ENCODE results near the gene IKZF5.
A peak's percentile ranks its signal among the peaks of the same experiment; 100 is the strongest.

IKZF5 gene

GRCh38 chr10:123008355-123009104 lies at the start of gene IKZF5, which contains the start of gene ACADSB:
Gene IKZF5 (minus strand): TSS chr10:123008795. CDS start chr10:122998625, 10,170 bp downstream.
Gene ACADSB (plus strand): TSS chr10:123009006. CDS start chr10:123009030, 24 bp downstream.
- peak; percentile 93 for DNase-seq (ENCODE audit: low read depth)

GRCh38 chr10:123057968-123058367 lies 49.4 kb upstream of the IKZF5 start:
- DNase-seq (ENCODE audit: low read depth) = no peak

GRCh38 chr10:123045961-123046731 lies 37.6 kb upstream of the IKZF5 start:
- DNase-seq (ENCODE audit: low read depth) = no peak

DNA sequence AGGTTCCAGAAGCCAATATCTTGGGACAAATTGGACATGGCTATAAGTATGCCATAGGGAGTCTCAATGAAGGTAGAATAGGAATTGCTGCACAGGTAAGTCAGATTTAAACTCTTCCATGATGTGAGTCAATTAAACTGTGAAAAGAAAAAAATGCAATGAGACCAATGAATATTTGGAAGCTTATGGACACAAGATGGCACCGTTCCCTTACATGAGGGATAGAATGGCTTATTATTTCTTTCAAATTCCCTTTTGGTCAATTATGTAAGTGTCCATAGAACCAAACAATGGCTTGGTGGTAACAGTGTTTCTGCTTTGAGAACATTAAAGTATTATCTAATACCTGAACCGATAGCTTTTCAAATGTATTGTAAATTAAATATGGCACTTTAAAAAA lies 35.8 kb upstream of the IKZF5 start:
- no peak for DNase-seq (ENCODE audit: low read depth)

- peak; percentile 9 for DNase-seq (ENCODE audit: low read depth)
Measured at GRCh38 chr10:123043409-123043925, 34.9 kb upstream of the IKZF5 start.

DNA sequence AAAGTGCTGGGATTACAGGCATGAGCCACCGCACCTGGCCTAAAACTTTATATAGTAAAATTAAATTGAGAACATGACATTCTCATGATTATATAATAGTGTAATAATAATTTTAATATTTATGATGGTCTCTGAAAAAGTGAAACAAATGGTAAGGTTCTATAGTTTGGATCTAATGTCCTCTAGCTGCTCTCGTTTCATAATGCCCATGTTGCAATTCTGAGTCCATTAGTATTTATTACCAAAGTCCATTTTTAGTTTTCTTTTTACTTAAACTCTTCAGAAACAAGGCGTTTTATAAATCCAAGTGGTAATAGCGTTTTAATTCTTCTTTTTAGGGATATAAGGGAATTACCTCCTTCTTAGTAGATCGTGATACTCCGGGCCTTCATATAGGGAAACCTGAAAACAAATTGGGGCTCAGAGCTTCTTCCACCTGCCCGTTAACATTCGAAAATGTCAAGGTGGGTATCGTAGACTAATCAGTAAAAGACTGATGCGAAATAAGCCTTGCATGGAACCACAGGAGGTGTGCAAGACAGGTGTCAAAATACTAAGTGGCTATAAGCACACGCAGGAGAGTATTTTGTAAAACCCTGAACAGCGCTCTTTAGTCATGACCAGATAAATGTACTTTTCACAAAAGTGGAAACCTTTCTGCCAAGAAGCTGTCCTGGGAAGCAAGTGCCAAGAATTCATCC lies 34.3 kb upstream of the IKZF5 start:
- no peak for DNase-seq (ENCODE audit: low read depth)

GRCh38 chr10:123039632-123039930 lies 31.0 kb upstream of the IKZF5 start:
- no peak for DNase-seq (ENCODE audit: low read depth)

GRCh38 chr10:123038782-123039631 lies 30.4 kb upstream of the IKZF5 start:
- DNase-seq (ENCODE audit: low read depth) = no peak

DNA sequence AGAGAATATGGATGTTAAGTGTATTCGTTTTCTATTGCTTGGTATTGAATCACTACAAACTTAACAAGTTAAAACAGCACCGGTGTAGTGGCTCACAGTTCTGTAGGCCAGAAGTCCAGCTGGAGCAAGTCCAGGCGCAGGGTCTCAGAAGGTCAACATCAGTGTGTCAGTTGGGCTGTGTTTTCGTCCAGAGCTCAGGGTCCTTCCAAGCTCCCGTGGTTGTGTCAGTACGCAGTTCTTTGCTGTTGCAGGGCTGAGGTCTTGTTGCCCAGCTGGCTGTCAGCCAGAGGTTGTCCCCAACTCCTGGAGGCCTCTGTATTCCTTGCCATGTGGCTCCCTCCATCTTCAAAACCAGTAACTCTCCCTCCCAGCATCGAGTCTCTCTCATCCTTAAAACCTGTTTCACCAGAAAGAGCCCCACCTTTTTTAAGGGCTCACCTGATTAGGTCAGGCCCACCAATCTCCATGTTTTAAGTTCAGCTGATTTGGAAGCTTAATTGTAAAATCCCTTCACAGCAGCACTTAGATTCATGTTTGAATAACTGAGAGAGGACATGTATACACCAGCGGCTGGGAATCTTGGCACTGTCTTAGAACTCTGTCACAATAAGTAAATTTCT lies 27.0 kb upstream of the IKZF5 start:
- no peak for DNase-seq (ENCODE audit: low read depth)

DNA sequence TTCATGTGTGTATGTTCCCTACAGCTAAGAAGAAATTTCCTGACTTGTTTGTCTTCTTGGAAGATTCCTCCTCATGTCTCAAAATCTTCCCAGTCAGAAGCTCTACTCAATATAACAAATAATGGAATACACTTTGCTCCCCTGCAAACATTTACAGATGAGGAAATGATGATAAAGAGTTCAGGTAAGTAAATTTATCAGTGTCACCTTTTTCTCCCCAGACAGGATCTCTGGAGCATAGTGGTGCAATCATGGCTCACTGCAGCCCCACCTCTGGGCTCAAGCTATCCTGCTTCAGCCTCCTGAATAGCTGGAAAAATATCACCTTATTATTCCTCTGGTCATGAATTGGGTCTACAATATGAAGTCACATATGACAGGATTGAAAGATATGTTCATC lies 25.7 kb upstream of the IKZF5 start:
- DNase-seq (ENCODE audit: low read depth) = no peak

GRCh38 chr10:123031124-123031523 lies 22.5 kb upstream of the IKZF5 start:
- no peak for DNase-seq (ENCODE audit: low read depth)

DNA sequence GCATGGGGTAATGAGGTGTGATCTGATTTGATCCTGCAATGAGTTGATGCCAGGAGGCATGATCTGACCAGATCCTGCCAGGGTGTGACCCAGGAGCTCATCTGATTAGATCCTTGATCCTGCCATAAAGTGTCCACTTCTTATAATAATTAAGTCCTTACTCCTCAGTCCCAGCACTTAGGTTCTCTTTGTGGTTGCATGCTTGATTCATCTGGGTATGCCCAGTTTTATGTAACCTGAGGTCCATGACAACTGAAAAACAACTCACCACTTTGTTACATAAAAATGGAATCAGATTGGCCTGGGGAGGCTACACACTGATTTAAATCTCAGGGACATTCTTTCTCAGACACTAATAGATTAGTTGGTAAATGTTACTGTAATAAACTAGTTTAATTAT lies 19.3 kb upstream of the IKZF5 start:
- no peak for DNase-seq (ENCODE audit: low read depth)

DNA sequence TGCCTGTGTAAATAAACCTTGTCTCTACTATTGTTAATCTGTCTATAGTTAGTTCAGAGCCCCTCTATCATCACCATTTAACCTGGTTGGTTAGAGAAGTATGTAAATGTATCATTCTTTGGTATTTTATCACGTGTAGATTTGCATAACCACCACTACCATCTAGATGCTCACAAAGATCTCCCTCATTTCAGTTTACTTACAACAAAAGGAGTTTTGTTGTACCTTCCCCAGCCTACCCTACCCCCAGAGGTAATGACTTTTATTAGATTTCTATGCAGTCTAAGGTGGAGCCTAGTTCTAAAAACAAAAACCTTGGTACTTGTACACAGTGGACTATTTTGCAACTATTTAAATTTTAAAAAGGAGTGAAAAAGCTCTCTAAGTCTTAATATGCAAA lies 17.7 kb upstream of the IKZF5 start:
- DNase-seq (ENCODE audit: low read depth) = no peak

GRCh38 chr10:123024540-123024939 lies 15.9 kb upstream of the IKZF5 start:
- DNase-seq (ENCODE audit: low read depth) = no peak

DNA sequence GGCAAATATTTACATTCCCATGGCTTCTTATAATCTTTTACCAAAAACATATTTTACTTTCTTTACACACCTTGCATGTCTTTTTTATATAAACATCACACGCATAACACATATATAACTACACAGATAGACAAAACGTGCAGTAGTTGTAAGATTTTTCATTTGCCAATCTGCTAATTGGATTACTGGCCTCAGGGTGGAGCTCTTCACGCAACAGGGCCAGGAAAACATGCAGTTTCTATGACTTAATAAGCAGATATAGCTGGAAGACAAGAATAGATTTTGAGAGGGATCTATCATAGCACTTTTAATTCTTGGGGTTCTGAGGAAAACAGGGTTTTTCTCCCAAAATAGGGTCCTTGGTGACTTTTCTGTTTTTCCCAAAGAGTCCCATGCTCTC lies 12.9 kb upstream of the IKZF5 start:
- no peak for DNase-seq (ENCODE audit: low read depth)

GRCh38 chr10:123019941-123020703 lies 11.5 kb upstream of the IKZF5 start:
- no peak for DNase-seq (ENCODE audit: low read depth)

DNA sequence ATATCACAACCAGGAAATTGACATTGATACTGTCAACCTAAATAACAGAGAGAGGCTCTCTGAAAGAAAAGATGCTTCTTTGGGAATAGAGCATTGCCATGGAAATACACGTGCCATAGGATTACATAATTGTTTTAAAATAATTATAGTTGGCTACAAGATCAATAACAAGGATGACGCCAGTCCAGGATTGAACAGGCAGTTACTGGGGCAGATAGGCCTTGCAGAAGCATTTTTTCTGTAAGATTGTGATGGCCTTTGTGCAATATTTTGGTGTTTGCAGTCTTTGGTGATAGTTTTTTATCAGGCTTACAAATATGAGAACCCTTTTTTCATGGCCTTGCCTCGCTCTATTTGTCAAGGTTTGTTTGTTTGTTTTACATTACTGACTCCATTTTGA lies 10.7 kb upstream of the IKZF5 start:
- DNase-seq (ENCODE audit: low read depth) = no peak

- no peak for DNase-seq (ENCODE audit: low read depth)
Measured at GRCh38 chr10:123018531-123018930, 9.9 kb upstream of the IKZF5 start.

DNA sequence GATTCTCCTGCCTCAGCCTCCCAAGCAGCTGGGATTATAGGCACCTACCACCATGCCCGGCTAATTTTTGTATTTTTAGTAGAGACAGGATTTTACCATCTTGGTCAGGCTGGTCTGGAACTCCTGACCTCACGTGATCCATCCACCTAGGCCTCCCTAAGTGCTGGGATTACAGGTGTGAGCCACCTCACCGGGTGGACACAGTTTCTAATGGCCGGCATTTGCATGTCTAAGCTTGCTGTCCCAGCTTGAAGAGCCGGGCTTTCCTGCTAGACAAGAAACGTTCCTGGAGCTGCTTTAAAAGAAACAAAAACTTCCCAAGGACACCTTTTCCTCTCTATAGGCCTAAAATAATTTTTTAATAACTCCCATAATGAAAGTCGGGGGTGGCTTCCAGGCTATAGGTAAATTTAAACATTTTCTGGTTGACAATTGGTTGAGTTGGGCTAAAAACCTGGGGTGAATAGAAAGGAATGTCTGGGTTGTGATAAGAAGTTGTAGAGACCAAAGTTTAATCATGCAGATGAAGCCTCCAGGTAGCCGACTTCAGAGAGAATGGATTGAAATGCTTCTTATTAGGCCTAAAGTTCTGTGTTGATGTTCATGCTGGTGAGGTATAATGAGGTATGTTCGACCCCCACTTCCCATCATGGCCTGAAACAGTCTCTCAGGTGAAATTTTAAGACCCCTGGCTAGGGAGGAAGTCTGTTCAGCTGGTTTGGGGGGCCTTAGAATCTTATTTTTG lies 9.0 kb upstream of the IKZF5 start:
- no peak for DNase-seq (ENCODE audit: low read depth)

DNA sequence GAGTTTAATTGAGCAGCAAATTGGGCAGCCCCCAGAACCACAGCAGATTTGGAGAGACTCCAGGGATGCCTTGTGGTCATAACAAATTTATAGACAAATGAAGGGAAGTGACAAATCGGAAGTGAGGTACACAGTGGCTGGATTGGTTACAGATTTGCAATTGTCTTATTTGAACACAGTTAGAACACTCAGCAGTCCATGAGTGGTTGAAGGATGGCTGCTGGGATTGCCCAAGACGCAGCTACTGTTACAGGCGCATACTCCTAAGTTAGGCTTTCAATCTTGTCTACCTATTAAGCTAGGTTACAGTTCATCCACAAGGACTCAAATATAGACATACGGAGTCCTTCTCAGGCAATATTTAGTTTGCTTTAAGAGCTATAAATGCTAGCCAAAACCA lies 7.6 kb upstream of the IKZF5 start:
- no peak for DNase-seq (ENCODE audit: low read depth)
